Aorta (tissue), 5 donors: ENCODE results near the gene MTRR. TPM values are rescaled to one million over a fixed set of nuclear protein-coding genes. Genes with fewer than 3 reads are reported as not detected.
A peak's percentile ranks its signal among the peaks of the same experiment; 100 is the strongest.

Experiments
- ATAC-seq: fragments of 200-7000 bp; cut with Tn5 transposase; one replicate; pipeline ENCODE4 v1.9.1; 2022; ENCODE audit warnings: moderate library complexity; ENCODE audit not compliant: low FRiP score
- DNase-seq, 2 donors: peaks; one replicate each; pipeline ENCODE4 v3.0.0-alpha.2; 2020
- H3K27ac ChIP-seq, 2 donors: one replicate each; pipeline ENCODE4 v1.5.1; 2013; ENCODE audit warnings: low read length in 2 of 2, mild to moderate bottlenecking in 2 of 2, moderate library complexity in 2 of 2, control low read depth in 1 of 2, inconsistent platforms in 1 of 2, low read depth in 1 of 2
- H3K27me3 ChIP-seq, 2 donors: one replicate each; pipeline ENCODE4 v1.6.1; 2013; ENCODE audit warnings: control low read depth in 1 of 2, low read length in 1 of 2, mild to moderate bottlenecking in 1 of 2, moderate library complexity in 1 of 2; ENCODE audit not compliant: insufficient read depth in 2 of 2, control insufficient read depth in 1 of 2
- H3K36me3 ChIP-seq, 2 donors: one replicate each; pipeline ENCODE4 v1.6.1; 2013; ENCODE audit warnings: control low read depth in 1 of 2, low read length in 1 of 2, mild to moderate bottlenecking in 1 of 2; ENCODE audit not compliant: insufficient read depth in 2 of 2, control insufficient read depth in 1 of 2
- H3K4me1 ChIP-seq, 2 donors: one replicate each; pipeline ENCODE4 v1.6.1; 2013; ENCODE audit warnings: low read length in 2 of 2, control low read depth in 1 of 2, mild to moderate bottlenecking in 1 of 2, moderate library complexity in 1 of 2; ENCODE audit not compliant: insufficient read depth in 2 of 2, control insufficient read depth in 1 of 2
- H3K4me3 ChIP-seq, 2 donors: one replicate each; pipeline ENCODE4 v1.5.1; 2013; ENCODE audit warnings: low read length in 2 of 2, control low read depth in 1 of 2, mild to moderate bottlenecking in 1 of 2
- H3K9me3 ChIP-seq: one replicate; pipeline ENCODE4 v1.6.1; 2013; ENCODE audit warnings: mild to moderate bottlenecking, low read length; ENCODE audit not compliant: control insufficient read depth
- WGBS, 2 donors: extraction: QIAGEN DNeasy Blood & Tissue Kit; methylation state at CpG; one replicate each; pipeline ENCODE4 v1.1.7; 2013; 5-methylcytosine and 5-hydroxymethylcytosine counted together
- intact Hi-C, 2 donors: fragments of 100-400 bp; cut with DNase I; formaldehyde crosslinking; loops; one replicate each; pipeline versions ENCODE4 v1.14.2 to v1.15.0; 2022
- polyA plus RNA-seq, 2 donors: library from polyadenylated mRNA; stranded (reverse); fragments of 200-250 nt; gene quantifications; one replicate each; pipeline ENCODE4 v1.2.3, GENCODE V29; 2013
- total RNA-seq, 2 donors: library from RNA; stranded (reverse); fragmentation: NEBNext Ultra II Directional; extraction: Animal tissue kit (Norgen Biotek cat#: 25700); gene quantifications; one replicate each; pipeline ENCODE4 v1.2.1, GENCODE V29; 2021
- donor health status: healthy with polysubstance abuse.
- donor health status: Bipolar disorder and iron deficiency.
- donor health status: DM: no; HTN: no; CAD: no.
- donor health status: DM: no; HTN: no; CAD: no.
- donor health status: DM: yes; HTN: yes; CAD: no.

Gene MTRR
- total and polyA plus RNA-seq, 4 donors = 16.2 to 45.5 (median 29.4) TPM

DNA sequence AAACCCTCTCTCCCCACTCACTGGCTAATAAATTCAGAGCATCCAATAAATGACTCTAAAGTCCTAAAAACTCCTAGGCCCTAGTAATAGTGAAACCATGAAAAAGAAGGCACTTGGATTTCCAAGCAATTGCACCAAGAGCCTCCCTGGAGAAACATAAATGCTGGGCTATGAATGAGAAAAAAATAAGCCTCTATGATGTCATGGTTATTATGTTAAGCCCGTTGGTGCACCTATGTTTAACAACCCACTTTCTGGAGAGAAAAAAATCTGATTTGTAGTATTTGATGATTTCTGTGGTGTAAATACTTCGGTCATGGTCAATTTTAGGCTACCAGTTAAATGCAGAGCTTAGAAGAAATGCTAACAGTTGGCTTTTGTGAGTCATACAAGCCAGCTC, 26.4 kb upstream of the MTRR start:
- H3K9me3 ChIP-seq = no peaks in the 10 kb centered on the region
- no peak for DNase-seq
- no peaks in the 10 kb centered on the region for H3K27me3 ChIP-seq
- no peaks in the 10 kb centered on the region for H3K4me1 ChIP-seq
- H3K27ac ChIP-seq = no peak overlapping the region
- no peak for ATAC-seq
- H3K36me3 ChIP-seq = no peaks in the 10 kb centered on the region
- intact Hi-C loops = no loop called here
- WGBS, 2 donors = 61 to 70% methylated on average over 2 of the region's 2 CpGs
- H3K4me3 ChIP-seq = no peak overlapping the region

DNA sequence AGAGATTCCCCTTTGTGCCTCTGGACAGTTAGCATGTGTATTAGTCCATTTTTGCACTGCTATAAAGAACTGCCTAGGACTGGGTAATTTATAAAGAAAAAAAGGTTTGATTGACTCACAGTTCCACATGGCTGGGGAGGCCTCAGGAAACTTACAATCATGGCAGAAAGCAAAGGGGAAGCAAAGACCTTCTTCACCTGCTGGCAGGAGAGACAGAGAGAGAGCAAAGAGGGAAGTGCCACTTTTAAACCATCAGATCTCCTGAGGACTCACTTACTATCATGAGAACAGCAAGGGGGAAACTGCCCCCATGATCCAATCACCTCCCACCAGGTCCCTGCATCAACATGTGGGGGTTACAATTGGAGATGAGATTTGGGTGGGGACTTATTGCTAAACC, 24.0 kb upstream of the MTRR start:
- Histone ChIP-seq H3K27me3 (no peaks in the 10 kb centered on the region), H3K4me1 (no peaks in the 10 kb centered on the region), H3K27ac (no peak overlapping the region), H3K9me3 (no peaks in the 10 kb centered on the region), H3K36me3 (no peaks in the 10 kb centered on the region), H3K4me3 (no peak overlapping the region)
- intact Hi-C loops = no loop called here
- ATAC-seq = no peak
- no peak for DNase-seq

DNA sequence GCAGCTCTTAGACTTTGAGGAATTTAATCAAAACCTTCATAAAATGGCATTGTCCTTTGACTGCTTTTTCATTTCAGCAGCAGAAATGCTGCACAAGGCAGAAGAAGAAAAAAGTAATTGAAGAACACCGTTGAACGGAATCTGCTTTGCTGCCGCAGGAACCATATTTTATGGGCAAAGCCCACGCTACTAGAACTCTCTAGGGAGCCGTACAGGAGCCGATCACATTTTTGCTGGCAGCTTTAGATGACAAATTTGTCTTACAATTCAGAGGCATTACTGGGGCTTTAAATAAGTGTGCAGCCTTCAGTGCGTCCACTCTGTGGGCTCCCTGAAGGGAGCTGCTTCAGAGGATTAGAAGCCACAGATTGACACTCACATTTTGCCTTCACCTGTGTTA, 23.4 kb upstream of the MTRR start:
- H3K27ac ChIP-seq = no peak overlapping the region
- ATAC-seq (no peak), DNase-seq (no peak)
- no peak overlapping the region for H3K4me3 ChIP-seq
- no peaks in the 10 kb centered on the region for H3K27me3 ChIP-seq
- intact Hi-C loops = no loop called here
- no peaks in the 10 kb centered on the region for H3K4me1 ChIP-seq
- no peaks in the 10 kb centered on the region for H3K36me3 ChIP-seq
- H3K9me3 ChIP-seq = no peaks in the 10 kb centered on the region
- WGBS, 2 donors = 16 to 29% methylated on average over 7 of the region's 7 CpGs

DNA sequence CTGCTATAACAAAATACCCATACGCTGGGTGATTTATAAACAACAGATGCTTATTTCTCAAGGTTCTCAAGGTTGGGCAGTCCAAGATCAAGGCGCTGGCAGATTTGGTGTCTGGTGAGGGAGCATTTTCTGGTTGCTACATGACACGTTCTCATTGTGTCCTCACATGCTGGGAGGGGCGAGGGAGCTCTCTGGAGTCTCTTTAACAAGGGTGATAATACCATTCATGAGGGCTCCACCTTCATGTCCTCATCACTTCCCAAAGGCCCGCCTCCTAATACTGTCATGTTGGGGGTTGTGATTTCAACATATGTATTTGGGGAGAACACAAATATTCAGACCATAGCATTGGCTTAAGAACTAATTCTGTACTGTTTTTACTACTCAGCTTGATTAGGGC, 22.6 kb upstream of the MTRR start:
- no peak overlapping the region for H3K27ac ChIP-seq
- 91 to 96% methylated on average over 5 of the region's 5 CpGs for WGBS, 2 donors
- intact Hi-C loops = no loop called here
- DNase-seq = no peak
- H3K4me3 ChIP-seq = no peak overlapping the region
- H3K9me3 ChIP-seq = no peaks in the 10 kb centered on the region
- no peaks in the 10 kb centered on the region for H3K36me3 ChIP-seq
- no peaks in the 10 kb centered on the region for H3K27me3 ChIP-seq
- no peaks in the 10 kb centered on the region for H3K4me1 ChIP-seq
- no peak for ATAC-seq

DNA sequence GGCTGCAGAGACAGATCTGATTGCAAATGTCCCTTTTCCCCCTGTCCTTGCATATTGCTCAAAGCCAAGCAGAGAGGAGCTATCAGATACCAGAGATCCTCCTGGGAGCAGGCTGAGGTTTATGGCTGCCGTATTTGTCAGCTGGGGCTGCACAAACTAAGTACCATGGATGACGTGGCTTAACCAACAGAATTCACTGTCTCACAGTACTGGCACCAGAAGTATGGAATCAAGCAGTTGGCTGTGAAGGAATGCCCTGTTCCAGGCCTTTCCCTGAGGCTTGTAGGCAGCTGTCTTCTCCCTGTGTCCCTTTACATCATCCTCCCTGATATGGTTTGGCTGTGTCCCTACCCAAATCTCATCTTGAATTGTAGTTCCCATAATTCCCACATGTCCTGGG, 20.7 kb upstream of the MTRR start:
- H3K4me1 ChIP-seq = peaks cover 0 to 3% of the 10 kb centered on the region in 2 donors
- intact Hi-C loops = no loop called here
- H3K36me3 ChIP-seq = no peaks in the 10 kb centered on the region
- ATAC-seq = no peak
- H3K9me3 ChIP-seq = no peaks in the 10 kb centered on the region
- H3K27me3 ChIP-seq = no peaks in the 10 kb centered on the region
- H3K4me3 ChIP-seq = no peak overlapping the region
- no peak overlapping the region for H3K27ac ChIP-seq
- no peak for DNase-seq
- 66 to 78% methylated on average over 2 of the region's 2 CpGs for WGBS, 2 donors

DNA sequence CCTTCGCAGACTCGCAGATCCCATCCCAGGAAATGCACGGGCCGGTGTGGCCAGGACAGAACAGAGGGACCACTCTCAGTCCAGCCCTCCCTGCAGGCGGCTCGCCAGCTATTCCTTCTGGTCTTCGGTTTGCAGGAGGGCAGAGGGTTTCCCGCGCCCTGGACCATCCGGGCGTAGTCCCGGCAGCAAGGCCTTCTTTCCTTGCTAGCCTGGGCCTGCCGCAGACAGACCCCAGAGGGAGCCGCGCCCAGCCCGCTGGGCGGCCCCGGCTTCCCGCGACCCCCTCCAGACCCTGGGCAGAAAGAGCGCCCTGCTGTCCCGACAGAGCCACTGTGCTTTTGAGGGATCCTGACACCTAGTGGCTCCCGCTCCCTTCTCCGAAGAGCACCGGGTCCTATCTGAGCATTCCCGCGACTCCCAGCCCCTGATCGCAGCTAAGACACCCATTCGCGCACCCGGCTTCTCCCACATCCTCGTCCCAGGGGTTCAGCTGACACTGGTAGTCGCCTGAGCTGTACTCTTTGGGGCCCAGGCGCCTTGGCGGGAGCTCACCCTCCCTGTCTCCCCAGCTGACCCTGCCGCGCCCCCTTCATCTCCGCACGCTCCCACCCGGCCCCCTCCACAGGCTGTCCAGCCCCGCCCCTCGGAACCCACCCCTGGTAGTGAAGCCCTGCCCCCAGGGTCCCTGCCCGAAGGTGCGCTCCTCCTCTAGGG, 19.1 kb upstream of the MTRR start:
- Histone ChIP-seq H3K9me3 (no peaks in the 10 kb centered on the region), H3K4me1 (peaks cover 0 to 3% of the 10 kb centered on the region in 2 donors), H3K36me3 (no peaks in the 10 kb centered on the region), H3K27me3 (no peaks in the 10 kb centered on the region), H3K27ac (no peak overlapping the region), H3K4me3 (peak overlapping the region; percentile 0 to 65)
- intact Hi-C loops = no loop called here
- ATAC-seq = peak; percentile 27
- peak in 1 of 2 donors; percentile 78 for DNase-seq
- 3 to 5% methylated on average over 37 to 44 of the region's 44 CpGs for WGBS, 2 donors

DNA sequence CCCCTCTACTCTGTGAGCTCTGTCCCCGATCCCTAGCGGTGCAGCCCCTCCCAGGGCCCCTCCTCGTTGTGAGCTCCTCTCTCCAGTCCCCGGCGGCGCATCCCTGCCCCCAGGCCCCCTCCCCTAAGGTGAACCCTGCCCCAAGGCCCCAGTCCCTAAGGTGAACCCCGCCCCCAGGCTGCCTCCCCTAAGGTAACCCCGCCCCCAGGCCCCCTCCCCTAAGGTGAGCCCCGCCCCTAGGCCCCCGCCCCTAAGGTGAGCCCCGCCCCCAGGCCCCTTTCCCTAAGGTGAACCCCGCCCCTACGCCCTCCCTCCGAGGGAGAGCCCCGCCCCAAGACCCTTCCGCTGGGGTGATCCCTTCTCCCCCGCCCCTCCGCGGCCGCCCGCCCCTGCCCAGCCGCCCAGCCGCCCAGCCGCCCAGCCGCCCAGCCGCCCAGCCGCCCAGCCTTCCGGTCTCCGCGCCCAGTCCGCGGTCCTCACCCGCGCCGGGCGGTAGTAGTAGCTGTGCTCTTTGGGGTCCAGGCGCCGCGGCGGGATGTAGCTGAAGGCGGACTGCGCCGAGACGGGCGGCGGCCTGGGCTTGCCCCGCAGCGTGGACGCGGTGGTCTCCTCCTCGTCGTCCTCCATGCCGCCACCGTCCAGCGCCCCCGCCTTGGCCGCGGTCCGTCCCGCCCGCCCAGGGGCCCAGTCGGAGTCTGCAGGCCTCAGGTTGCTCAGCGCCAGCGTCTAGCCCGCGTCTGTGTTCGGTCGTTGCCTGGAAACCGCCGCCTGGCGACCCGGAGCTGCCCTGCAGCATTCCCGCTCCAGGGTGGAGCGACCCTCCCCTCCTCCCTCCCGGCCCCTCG, 18.3 kb upstream of the MTRR start, which contains the start of gene CFAP90:
Gene CFAP90 (minus strand): TSS at position 739 of the 845 bp plus-strand sequence. CDS start 112 bp downstream, at position 627.
- Histone ChIP-seq H3K36me3 (no peaks in the 10 kb centered on the region), H3K27ac (no peak within 1 kb of the TSS), H3K27me3 (no peaks in the 10 kb centered on the region), H3K9me3 (no peaks in the 10 kb centered on the region), H3K4me1 (peaks cover 0 to 3% of the 10 kb centered on the region in 2 donors), H3K4me3 (peak within 1 kb of the TSS; percentile 0 to 65)
- 0 to 1% methylated on average over 35 to 76 of the region's 76 CpGs for WGBS, 2 donors
- ATAC-seq (peak; percentile 68), DNase-seq (peak; percentile 70 to 81)
- intact Hi-C loops = no loop called here

DNA sequence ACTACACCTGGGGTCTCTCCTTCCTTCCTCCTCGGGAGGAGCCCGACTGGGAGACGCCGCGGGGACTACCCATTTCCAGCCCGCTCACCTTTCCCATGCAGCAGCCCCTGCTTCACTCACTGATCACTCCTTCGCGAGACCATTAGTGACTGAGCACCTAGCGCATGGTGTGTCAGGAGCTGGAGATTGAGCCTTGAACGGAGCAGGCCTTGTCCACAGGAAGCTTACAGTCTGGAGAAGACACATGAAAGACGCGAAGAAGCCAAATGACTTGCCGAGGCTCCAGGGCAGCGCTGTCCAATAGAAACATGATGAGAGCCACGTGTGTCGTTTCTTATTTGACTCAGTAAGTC, 17.7 kb upstream of the MTRR start:
- Histone ChIP-seq H3K27me3 (no peaks in the 10 kb centered on the region), H3K9me3 (no peaks in the 10 kb centered on the region), H3K4me3 (no peak overlapping the region), H3K4me1 (peaks cover 0 to 3% of the 10 kb centered on the region in 2 donors), H3K27ac (no peak overlapping the region), H3K36me3 (no peaks in the 10 kb centered on the region)
- DNase-seq = no peak
- 49 to 58% methylated on average over 16 of the region's 16 CpGs for WGBS, 2 donors
- intact Hi-C loops = no loop called here
- ATAC-seq = no peak
